ENCODE results near the gene HHIPL1.

HHIPL1 gene
- total RNA-seq: 0 to 1.1 (median 0.19) reads per million in 3 experiments

DNA sequence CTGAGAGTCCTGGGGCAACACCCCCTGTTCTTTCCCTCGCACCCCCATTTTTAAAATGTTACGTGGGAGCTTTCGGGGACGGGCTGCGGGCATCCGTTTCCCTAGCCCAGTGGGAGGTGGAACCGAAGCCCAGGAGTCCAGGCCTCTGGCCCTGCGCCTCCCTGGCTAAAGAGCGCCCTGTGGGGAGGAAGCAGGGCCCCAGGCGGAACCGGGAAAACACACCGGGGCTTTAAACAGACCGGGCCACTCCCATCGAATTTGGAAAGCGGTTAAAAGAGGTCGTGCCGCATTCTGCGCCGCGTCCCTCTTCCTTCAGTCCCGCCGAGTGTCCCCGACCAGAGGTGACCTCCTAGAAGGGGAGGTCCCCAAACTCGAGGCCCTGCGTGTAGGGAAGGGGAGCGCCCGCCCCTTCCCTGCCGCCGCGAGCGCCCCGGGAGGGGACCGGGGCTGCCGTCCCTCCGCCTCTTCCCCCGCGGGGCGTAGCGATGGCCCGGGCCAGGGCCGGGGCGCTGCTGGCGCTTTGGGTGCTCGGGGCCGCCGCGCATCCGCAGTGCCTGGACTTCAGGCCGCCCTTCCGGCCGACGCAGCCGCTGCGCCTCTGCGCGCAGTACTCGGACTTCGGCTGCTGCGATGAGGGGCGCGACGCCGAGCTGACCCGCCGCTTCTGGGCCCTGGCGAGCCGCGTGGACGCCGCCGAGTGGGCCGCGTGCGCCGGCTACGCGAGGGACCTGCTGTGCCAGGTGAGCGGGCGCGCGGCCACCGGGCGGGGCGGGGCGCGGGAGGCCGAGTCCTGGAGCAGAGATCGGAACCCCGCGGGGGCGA lies at the start of gene HHIPL1:
Gene HHIPL1 (plus strand): TSS at position 407 of the 822 bp plus-strand sequence. CDS start 79 bp downstream, at position 486.
- DNase-seq: no peak

DNA sequence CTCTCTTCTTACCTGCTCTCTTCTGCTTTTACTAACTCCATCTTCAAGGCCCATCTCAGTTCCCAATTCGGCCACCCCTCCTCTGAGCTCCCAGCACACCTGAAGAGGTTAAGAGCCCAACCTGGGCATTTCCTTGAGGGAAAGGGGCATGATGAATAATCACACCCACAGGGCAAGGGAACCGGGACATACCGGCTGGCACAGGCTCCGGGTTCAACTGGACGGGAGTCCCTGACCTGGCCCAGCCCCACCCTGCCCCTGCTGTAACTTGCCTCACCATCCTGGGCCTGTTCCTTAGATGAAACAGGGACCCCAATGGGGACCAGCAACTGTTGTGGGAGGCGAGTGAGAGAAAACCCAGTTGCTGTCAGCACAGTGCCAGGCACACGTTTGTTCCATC lies 49.4 kb upstream of the HHIPL1 start:
- DNase-seq: no peak

- no peak for DNase-seq
Observed at GRCh38 chr14:99596071-99596627, 48.8 kb upstream of the HHIPL1 start.

- DNase-seq: no peak
Observed at GRCh38 chr14:99596772-99597171, 48.2 kb upstream of the HHIPL1 start.

GRCh38 chr14:99597911-99598600 lies 46.9 kb upstream of the HHIPL1 start:
- DNase-seq: no peak

DNA sequence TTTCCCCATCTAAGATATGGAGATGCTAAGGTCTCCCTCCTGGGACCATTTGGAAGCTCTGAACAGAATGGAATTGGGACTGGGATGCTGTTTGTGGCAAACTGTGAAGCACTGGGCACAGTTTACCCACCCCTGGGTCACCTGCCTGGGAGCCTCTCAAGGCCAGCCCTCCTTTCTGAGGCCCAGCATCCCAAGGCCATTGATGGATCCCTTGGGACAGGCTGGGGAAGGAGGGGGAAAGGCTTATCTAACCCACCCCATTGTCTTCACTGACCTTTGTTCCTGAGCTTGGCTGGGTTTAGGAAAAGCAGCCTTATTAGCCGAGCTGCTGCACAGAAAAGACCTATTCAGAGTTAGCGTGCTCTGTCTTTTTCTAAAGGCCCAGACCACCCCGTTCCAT lies 46.2 kb upstream of the HHIPL1 start:
- no peak for DNase-seq

- DNase-seq: no peak
Observed at GRCh38 chr14:99599393-99599792, 45.5 kb upstream of the HHIPL1 start.

DNA sequence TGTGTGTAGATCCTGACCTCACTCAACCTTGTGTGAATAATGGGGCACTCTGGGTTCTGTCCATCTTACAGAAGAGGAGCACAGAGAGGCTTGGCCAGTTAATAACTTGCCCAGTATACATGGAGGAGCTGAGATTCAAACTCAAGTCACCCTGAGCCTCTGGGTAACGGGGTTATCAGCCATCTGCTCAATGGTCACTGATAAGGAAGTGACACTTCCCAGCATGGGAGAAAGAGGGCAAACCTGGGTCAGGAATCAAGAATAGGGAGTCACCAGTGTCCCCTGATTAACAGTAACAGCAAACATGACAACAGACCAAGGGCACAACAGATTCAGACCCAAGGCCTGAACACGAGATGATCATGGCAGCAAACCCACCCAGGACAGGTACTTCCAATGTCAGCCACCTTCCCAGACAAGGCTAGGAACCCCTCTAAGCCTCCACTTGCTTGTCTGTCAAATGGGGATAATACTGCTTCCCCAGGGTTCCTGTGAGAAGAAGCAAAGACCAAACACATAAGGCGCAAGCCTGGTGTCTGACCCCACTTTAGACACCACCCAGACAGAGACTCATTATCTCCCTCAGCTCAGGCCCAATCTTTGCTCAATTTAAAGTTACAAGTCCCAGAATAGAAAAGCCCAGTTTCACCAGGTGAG lies 44.6 kb upstream of the HHIPL1 start:
- no peak for DNase-seq

DNA sequence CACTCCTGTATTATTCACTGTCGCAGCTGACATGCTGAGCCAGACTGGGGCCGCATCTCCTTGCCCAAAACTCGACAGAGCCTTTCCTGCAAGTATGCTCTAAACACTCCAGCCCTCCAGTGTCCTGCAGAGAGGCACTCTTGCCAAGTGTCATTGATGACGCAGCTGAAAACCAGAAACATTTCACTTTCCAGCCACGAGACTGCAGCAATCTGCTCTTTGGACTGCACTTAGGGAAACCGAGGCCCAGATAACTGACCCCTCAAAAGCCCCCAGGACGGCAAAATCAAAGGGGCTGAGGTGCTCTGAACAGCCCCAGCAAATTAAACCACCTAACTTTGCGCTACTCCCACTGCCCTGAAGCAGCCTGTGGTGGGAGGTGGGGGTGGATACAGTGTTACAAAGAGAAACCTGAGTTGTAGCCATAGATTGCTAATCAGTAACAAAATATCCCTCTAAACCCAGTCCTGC lies 43.5 kb upstream of the HHIPL1 start:
- no peak for DNase-seq

DNA sequence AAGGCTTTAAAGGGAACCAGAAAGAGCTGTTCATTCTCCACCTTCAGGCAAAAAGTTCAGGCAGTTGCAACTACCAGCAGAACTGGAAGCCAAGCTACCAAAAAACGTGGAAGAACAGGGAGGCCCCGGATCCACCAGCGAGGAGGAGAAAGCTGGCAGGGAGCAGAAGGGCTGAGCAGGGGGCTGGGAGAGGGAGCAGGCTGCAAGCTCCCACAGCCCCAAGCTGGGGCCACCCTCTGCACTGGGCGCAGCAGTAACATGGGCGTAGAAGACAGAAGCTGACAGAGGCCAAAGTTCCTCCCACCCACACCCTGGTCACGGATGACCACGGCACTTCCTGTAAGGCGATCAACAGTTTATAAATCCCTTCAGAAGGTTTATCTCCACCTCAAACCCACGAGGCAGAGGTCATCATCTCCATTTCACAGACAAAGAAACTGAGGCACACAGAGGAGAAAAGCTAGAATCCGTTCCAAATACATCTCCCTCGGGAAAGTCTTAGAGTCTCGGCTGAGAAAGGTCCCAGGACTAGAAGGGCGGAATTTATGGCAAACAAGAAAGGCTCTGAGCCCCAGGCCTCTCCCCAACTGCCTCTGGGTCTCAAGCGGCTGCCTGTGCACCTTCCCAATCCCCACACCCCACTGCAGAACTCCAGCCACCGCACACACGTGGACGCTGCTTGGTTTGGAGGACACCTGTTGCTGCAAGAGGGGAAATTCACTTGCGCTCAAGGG lies 42.7 kb upstream of the HHIPL1 start:
- no peak for DNase-seq

GRCh38 chr14:99602788-99603415 lies 42.0 kb upstream of the HHIPL1 start:
- DNase-seq: no peak

DNA sequence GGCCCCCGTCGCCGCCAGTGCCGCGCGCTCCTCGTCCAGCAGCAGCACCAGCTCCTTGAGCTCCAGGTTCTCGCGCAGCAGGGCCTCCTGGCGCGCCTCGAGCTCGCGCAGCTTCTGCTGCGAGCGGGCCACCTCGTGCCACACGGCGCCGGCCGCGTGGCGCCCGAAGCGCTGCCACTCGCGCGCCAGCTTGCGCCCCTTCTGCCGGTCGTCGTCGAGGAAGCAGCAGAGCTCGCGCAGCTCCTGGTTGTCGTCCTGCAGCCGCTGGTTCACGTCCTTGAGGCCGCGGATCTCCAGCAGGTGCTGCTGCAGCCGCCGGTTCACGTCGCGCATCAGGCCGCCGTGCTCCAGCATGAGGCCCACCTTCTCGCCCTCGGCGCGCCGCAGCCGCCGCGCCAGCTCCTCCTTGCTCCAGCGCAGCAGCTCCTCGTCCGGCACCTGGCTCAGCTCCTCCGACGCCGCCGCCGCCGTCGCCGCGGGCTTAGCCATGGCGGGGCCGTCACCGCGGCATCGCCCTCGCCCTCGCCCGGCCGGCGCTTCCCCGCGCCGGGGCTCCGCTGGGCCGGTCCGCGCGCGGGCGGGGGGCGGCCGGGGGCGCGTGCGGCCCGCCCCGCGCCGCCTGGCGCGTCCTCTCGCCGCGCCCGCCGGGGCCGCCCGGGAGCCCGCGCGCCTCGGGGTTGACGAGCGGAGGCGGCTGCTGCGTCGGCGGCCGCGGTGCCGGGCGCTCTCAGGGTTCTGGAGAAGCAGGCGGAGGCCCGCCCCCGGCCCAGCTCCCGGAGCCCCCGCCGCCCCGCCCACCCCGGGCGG lies 41.3 kb upstream of the HHIPL1 start, which contains the start of gene CCDC85C:
Gene CCDC85C (minus strand): TSS at position 737 of the 807 bp plus-strand sequence. CDS start 248 bp downstream, at position 489.
- DNase-seq: peak; percentile 52

GRCh38 chr14:99604278-99604765 lies 40.6 kb upstream of the HHIPL1 start:
- peak; percentile 98 for DNase-seq

DNA sequence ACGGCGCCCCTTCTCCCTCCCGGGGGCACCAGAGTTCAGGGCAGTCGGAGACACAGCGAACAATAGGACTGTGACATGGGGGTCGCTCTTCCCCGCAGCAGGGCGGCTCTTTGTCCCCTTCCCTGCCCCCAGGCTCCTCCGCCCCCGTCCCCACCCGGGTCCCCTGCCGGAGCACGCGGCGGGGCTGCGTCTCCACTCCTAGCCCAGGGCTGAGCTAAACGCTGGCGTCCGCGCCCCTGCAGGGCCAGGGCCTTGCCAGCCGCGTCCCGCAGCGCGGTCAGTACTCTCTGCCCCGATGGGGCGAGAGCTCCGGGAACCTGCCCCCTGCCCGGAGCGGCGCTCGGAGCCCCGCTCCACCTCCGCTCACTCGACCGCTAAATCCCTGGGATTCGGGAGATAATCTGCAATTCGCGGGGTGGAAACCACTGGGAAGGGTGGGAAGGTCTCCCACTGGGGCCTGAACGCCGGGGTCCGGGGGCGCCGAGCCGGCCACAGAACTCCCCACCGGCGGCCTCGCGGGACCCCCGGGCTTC lies 40.1 kb upstream of the HHIPL1 start:
- no peak for DNase-seq

- DNase-seq: peak; percentile 76
Observed at GRCh38 chr14:99605299-99605961, 39.5 kb upstream of the HHIPL1 start.

GRCh38 chr14:99606359-99606758 lies 38.6 kb upstream of the HHIPL1 start:
- no peak for DNase-seq

DNA sequence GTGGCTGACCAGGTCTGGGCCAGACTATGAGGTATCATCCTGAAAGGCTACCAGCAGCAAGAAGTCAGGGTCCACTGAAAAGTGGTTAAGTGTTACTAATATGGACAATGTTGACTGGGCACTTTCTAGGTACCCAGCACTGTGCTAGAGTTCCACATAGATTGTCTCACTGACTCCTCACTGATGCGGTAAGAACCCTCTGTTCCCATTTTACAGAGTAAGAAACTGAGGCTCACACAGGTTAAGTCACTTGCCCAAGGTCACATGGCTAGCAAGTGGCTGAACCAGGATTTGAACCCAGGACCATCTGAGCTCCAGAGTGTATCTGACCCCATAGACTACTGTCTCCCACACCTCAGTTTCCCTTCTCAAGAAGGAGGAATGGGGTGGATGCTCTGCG lies 36.3 kb upstream of the HHIPL1 start:
- DNase-seq: no peak

- DNase-seq: no peak
Observed at GRCh38 chr14:99609245-99610170, 35.4 kb upstream of the HHIPL1 start.

GRCh38 chr14:99611646-99612045 lies 33.3 kb upstream of the HHIPL1 start:
- DNase-seq: no peak

All from central memory CD4-positive, alpha-beta T cell (primary cell).